ENCODE measurements around the gene TMBIM4.

DNA sequence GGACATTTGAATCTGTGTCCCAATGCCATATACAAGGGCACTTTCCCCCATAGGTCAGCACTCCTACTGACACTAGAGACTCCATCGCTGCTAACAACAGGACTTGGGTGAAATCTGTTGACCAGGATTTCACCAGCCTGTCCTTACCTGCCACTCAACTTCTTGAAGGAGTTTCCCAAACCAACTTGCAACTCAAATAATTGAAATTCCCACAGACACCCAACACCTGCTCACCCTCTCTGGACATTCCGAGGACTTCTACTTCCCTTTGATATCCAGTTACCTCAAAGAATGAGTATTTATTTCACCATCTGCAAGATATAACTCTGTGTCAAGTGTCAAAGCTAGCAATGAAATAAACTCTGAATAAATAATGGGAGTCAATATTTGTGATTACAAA lies 83.8 kb downstream of the TMBIM4 start:
- TF ChIP-seq, protein P1, sequence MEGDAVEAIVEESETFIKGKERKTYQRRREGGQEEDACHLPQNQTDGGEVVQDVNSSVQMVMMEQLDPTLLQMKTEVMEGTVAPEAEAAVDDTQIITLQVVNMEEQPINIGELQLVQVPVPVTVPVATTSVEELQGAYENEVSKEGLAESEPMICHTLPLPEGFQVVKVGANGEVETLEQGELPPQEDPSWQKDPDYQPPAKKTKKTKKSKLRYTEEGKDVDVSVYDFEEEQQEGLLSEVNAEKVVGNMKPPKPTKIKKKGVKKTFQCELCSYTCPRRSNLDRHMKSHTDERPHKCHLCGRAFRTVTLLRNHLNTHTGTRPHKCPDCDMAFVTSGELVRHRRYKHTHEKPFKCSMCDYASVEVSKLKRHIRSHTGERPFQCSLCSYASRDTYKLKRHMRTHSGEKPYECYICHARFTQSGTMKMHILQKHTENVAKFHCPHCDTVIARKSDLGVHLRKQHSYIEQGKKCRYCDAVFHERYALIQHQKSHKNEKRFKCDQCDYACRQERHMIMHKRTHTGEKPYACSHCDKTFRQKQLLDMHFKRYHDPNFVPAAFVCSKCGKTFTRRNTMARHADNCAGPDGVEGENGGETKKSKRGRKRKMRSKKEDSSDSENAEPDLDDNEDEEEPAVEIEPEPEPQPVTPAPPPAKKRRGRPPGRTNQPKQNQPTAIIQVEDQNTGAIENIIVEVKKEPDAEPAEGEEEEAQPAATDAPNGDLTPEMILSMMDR (conservative IDR thresholded peaks at IDR 0.05; ENCODE audit: low read depth, low read length), result no peak
- TF ChIP-seq EZH2phosphoT487 (IDR thresholded peaks at IDR 0.05; ENCODE audit: borderline replicate concordance, low read length) (no peak), EZH2 (IDR thresholded peaks at IDR 0.05; ENCODE audit: low read length, unreplicated experiment) (no peak)

Measured in PC-3 (cell line).